Caco-2 (cell line): Measurements from ENCODE around the gene TMEM176A. TPM values are rescaled to one million over a fixed set of nuclear protein-coding genes. Genes with fewer than 3 reads are reported as not detected.

Experiments
- BruUV-seq: library from RNA; stranded (reverse); fragments of 400-500 nt; replicated peaks from 2 replicates; lab custom pipeline; 2021; lab: Mats Ljungman, UMichigan
- CTCF ChIA-PET: fragments of 300-600 bp; sonication (Branson Sonifier 250); formaldehyde crosslinking; loops from one replicate; lab custom pipeline; 2022; ENCODE audit warnings: antibody characterized with exemption; lab: Charles Lee
- POLR2A ChIA-PET: fragments of 300-600 bp; sonication (Branson Sonifier 250); formaldehyde crosslinking; loops from one replicate; lab custom pipeline; 2022; ENCODE audit warnings: antibody characterized with exemption; lab: Charles Lee
- DNase-seq, 2 experiments: peaks; one replicate each; pipeline versions ENCODE4 v3.0.0 to v3.0.0-alpha.2; 2020 to 2022
- H3K27me3 ChIP-seq: replicated peaks from 2 replicates; pipeline ENCODE4 v1.6.0; 2011; ENCODE audit warnings: low read length; ENCODE audit not compliant: control insufficient read depth, insufficient read depth
- H3K36me3 ChIP-seq: 2 replicates; pipeline ENCODE4 v1.5.1; 2011; ENCODE audit warnings: low read length; ENCODE audit not compliant: control insufficient read depth, insufficient read depth
- H3K4me1 ChIP-seq: fragments of 250-450 bp; sonication (Bioruptor Pico); 2 replicates; pipeline ENCODE4 v1.5.1; 2020; ENCODE audit warnings: mild to moderate bottlenecking
- H3K4me3 ChIP-seq: 2 replicates; pipeline ENCODE4 v1.5.1; 2011; ENCODE audit warnings: low read depth, mild to moderate bottlenecking, control low read depth, low read length
- H3K9me3 ChIP-seq: fragments of 250-450 bp; sonication (Bioruptor Pico); 2 replicates; pipeline ENCODE4 v1.5.1; 2020; ENCODE audit warnings: mild to moderate bottlenecking, moderate library complexity
- H3K27ac Mint-ChIP-seq: one replicate; pipeline ENCODE4 v1.8.0; 2022; ENCODE audit warnings: mixed read lengths; ENCODE audit not compliant: unreplicated experiment
- H3K27me3 Mint-ChIP-seq: one replicate; pipeline ENCODE4 v1.8.0; 2022; ENCODE audit warnings: mixed read lengths; ENCODE audit not compliant: insufficient read depth, unreplicated experiment
- H3K36me3 Mint-ChIP-seq: one replicate; pipeline ENCODE4 v1.8.0; 2022; ENCODE audit warnings: mild to moderate bottlenecking, mixed read lengths; ENCODE audit not compliant: insufficient read depth, unreplicated experiment
- H3K4me1 Mint-ChIP-seq: one replicate; pipeline ENCODE4 v1.8.0; 2022; ENCODE audit warnings: low read depth, mixed read lengths; ENCODE audit not compliant: unreplicated experiment
- H3K4me3 Mint-ChIP-seq: one replicate; pipeline ENCODE4 v1.8.0; 2022; ENCODE audit warnings: mild to moderate bottlenecking, moderate library complexity, mixed read lengths; ENCODE audit not compliant: unreplicated experiment
- H3K9me3 Mint-ChIP-seq: one replicate; pipeline ENCODE4 v1.8.0; 2022; ENCODE audit warnings: mixed read lengths; ENCODE audit not compliant: unreplicated experiment
- intact Hi-C: fragments of 100-400 bp; cut with micrococcal nuclease; formaldehyde crosslinking; loops from one replicate; pipeline ENCODE4 v1.10.0; 2022; ENCODE audit not compliant: unreplicated experiment
- total RNA-seq: library from RNA; stranded (reverse); gene quantifications from 2 replicates; pipeline ENCODE4 v1.2.3, GENCODE V29; 2022
- TF ChIP-seq, protein P1 (sequence below), 2 experiments: fragments of 200-600 bp in 1 of 2; IDR thresholded peaks; 1 replicate in 1 of 2; 2 replicates in 1 of 2; pipeline versions ENCODE4 v1.5.1 to v1.8.0; 2011 to 2022; ENCODE audit warnings: antibody characterized with exemption in 1 of 2, control low read depth in 1 of 2, inconsistent platforms in 1 of 2, low read depth in 1 of 2, low read length in 1 of 2, mild to moderate bottlenecking in 1 of 2, moderate library complexity in 1 of 2; ENCODE audit not compliant: insufficient read depth in 1 of 2, severe bottlenecking in 1 of 2, unreplicated experiment in 1 of 2

TMEM176A gene
- total RNA-seq, 1 experiment from 2014 or later = 49.6 TPM

DNA sequence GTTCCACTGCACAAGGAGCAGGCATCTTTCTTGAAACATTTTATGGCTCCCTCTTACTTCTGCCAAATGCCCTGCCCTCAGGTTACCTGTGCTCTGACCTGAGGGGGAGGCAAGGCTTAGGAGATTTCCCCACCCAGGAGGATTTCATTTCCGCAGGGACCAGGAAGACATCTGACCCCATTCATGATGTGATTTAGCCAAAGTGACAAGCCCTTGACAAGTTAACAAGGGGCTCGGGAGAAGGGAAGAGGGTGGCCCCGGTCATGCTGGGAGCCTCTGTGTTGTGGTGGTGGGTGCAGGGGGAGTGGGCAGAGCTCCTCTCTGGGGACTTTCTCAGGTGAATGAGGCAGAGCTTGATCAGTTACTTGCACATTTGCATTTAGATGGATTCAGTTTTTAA lies 44.4 kb upstream of the TMEM176A start:
- Mint-ChIP-seq H3K9me3 (no peaks in the 10 kb centered on the region), H3K27ac (no peak overlapping the region), H3K36me3 (no peaks in the 10 kb centered on the region), H3K4me3 (no peak overlapping the region), H3K4me1 (no peaks in the 10 kb centered on the region), H3K27me3 (no peaks in the 10 kb centered on the region)
- Histone ChIP-seq H3K9me3 (no peaks in the 10 kb centered on the region), H3K4me1 (no peaks in the 10 kb centered on the region), H3K36me3 (no peaks in the 10 kb centered on the region), H3K4me3 (no peak overlapping the region), H3K27me3 (no peaks in the 10 kb centered on the region)
- no peak for DNase-seq
- TF ChIP-seq, protein P1, sequence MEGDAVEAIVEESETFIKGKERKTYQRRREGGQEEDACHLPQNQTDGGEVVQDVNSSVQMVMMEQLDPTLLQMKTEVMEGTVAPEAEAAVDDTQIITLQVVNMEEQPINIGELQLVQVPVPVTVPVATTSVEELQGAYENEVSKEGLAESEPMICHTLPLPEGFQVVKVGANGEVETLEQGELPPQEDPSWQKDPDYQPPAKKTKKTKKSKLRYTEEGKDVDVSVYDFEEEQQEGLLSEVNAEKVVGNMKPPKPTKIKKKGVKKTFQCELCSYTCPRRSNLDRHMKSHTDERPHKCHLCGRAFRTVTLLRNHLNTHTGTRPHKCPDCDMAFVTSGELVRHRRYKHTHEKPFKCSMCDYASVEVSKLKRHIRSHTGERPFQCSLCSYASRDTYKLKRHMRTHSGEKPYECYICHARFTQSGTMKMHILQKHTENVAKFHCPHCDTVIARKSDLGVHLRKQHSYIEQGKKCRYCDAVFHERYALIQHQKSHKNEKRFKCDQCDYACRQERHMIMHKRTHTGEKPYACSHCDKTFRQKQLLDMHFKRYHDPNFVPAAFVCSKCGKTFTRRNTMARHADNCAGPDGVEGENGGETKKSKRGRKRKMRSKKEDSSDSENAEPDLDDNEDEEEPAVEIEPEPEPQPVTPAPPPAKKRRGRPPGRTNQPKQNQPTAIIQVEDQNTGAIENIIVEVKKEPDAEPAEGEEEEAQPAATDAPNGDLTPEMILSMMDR (IDR thresholded peaks at IDR 0.05; ENCODE audit: insufficient read depth in 1 of 2, low read depth in 1 of 2, low read length in 1 of 2, severe bottlenecking in 1 of 2, unreplicated experiment in 1 of 2) = no peak
- no TSS peak for BruUV-seq
- intact Hi-C loops = no loop called here
- ChIA-PET CTCF (no interaction called here), POLR2A (no interaction called here)

DNA sequence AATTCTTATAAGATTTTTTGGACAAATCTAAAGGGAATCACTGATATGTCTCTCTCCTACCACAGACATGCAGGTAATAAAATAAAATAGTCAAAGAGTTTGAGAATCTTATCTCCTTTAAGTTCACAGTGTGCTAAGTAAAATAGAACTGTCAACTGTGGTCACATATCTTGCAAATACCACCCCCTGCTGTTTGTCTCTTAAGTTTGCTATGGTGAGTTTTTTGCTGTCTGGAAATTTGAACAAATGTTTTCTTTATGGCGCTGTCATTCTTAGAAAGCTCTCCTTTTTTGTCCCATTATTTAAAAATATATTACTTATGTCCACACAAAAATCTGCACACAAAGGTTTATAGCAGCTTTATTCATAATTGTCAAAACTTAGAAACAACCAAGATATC lies 43.7 kb upstream of the TMEM176A start:
- Histone ChIP-seq H3K4me1 (no peaks in the 10 kb centered on the region), H3K27me3 (no peaks in the 10 kb centered on the region), H3K36me3 (no peaks in the 10 kb centered on the region), H3K4me3 (no peak overlapping the region), H3K9me3 (no peaks in the 10 kb centered on the region)
- Mint-ChIP-seq H3K4me1 (no peaks in the 10 kb centered on the region), H3K36me3 (no peaks in the 10 kb centered on the region), H3K4me3 (no peak overlapping the region), H3K9me3 (no peaks in the 10 kb centered on the region), H3K27me3 (no peaks in the 10 kb centered on the region), H3K27ac (no peak overlapping the region)
- intact Hi-C loops = no loop called here
- TF ChIP-seq, protein P1 (IDR thresholded peaks at IDR 0.05; ENCODE audit: insufficient read depth in 1 of 2, low read depth in 1 of 2, low read length in 1 of 2, severe bottlenecking in 1 of 2, unreplicated experiment in 1 of 2) = peak in 1 of 2 experiments; percentile 23
- POLR2A ChIA-PET = no interaction called here
- DNase-seq = peak in 1 of 2 experiments; percentile 18
- no TSS peak for BruUV-seq
- CTCF ChIA-PET = no interaction called here

DNA sequence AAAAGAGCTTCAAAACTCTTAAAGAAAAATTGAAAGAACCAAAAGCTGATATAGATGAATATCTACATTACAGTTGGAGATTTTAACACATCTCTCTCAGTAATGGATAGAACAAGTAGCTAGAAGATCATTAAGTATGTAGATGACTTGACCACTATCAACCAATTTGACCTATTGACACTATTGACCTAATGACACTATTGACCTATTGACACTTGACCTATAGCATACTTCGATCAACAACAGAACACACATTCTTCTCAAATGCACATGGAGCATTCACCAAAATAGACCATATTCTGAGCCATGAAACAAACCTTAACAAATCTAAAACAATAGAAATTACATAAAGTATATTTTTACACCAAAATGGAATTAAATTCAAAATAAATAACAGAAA lies 41.1 kb upstream of the TMEM176A start:
- no peaks in the 10 kb centered on the region for H3K9me3 ChIP-seq
- H3K4me1 ChIP-seq = no peaks in the 10 kb centered on the region
- DNase-seq = no peak
- intact Hi-C loops = no loop called here
- no peak overlapping the region for H3K4me3 Mint-ChIP-seq
- H3K27ac Mint-ChIP-seq = no peak overlapping the region
- H3K36me3 ChIP-seq = no peaks in the 10 kb centered on the region
- ChIA-PET CTCF (no interaction called here), POLR2A (no interaction called here)
- no peak overlapping the region for H3K4me3 ChIP-seq
- no TSS peak for BruUV-seq
- no peaks in the 10 kb centered on the region for H3K27me3 ChIP-seq
- TF ChIP-seq, protein P1 (IDR thresholded peaks at IDR 0.05; ENCODE audit: insufficient read depth in 1 of 2, low read depth in 1 of 2, low read length in 1 of 2, severe bottlenecking in 1 of 2, unreplicated experiment in 1 of 2) = no peak
- H3K36me3 Mint-ChIP-seq = no peaks in the 10 kb centered on the region
- no peaks in the 10 kb centered on the region for H3K4me1 Mint-ChIP-seq
- no peaks in the 10 kb centered on the region for H3K9me3 Mint-ChIP-seq
- no peaks in the 10 kb centered on the region for H3K27me3 Mint-ChIP-seq
